ENCODE measurements around the gene MAN1C1. TPM values are rescaled to one million over a fixed set of nuclear protein-coding genes. Genes with fewer than 3 reads are reported as not detected.

The MAN1C1 gene
- total RNA-seq, 2 donors from 2014 or later: 4.4 to 10.9 TPM

GRCh38 chr1:25829046-25829445, 212.5 kb downstream of the MAN1C1 start:
- TF ChIP-seq CTCF (IDR thresholded peaks at IDR 0.05) (no peak), POLR2A (IDR thresholded peaks at IDR 0.05) (no peak)
- Histone ChIP-seq H3K4me1 (peaks cover 28% of the 10 kb centered on the region), H3K36me3 (replicated peaks in 1 of 2; ENCODE audit: insufficient read depth in 1 of 2, low read depth in 2 of 2) (peaks cover 0 to 2% of the 10 kb centered on the region in 2 donors), H3K4me3 (no peak overlapping the region), H3K9me3 (no peaks in the 10 kb centered on the region), H3K27ac (peak overlapping the region in 1 of 4 donors; percentile 3), H3K27me3 (no peaks in the 10 kb centered on the region)
- ATAC-seq: peak; percentile 30
- no peak for DNase-seq
- WGBS, 2 donors: 18 to 40% methylated on average over 1 of the region's 1 CpG
- intact Hi-C loops (cut with DNase I): no loop called here

- intact Hi-C loops (cut with DNase I): loop anchor here (10.0 kb wide), 1 partner anchor 173 kb away; no protein-coding TSS in a partner anchor
- no peaks in the 10 kb centered on the region for H3K27me3 ChIP-seq
- H3K27ac ChIP-seq: no peak overlapping the region
- 28 to 34% methylated on average over 5 of the region's 5 CpGs for WGBS, 2 donors
- peaks cover 28% of the 10 kb centered on the region for H3K4me1 ChIP-seq
- no peaks in the 10 kb centered on the region for H3K9me3 ChIP-seq
- H3K4me3 ChIP-seq: no peak overlapping the region
- peaks cover 0 to under 1% of the 10 kb centered on the region in 2 donors for H3K36me3 ChIP-seq (replicated peaks in 1 of 2; ENCODE audit: insufficient read depth in 1 of 2, low read depth in 2 of 2)
- no peak for ATAC-seq
- no peak for DNase-seq
- TF ChIP-seq POLR2A (IDR thresholded peaks at IDR 0.05): no peak
- TF ChIP-seq CTCF (IDR thresholded peaks at IDR 0.05): no peak
Measured at GRCh38 chr1:25831569-25832196, 215.1 kb downstream of the MAN1C1 start.

GRCh38 chr1:25832336-25833037, 215.9 kb downstream of the MAN1C1 start:
- peaks cover 35% of the 10 kb centered on the region for H3K4me1 ChIP-seq
- no peaks in the 10 kb centered on the region for H3K9me3 ChIP-seq
- no peak overlapping the region for H3K4me3 ChIP-seq
- peak overlapping the region in 2 of 4 donors; percentile 3 to 8 for H3K27ac ChIP-seq
- DNase-seq: no peak
- H3K27me3 ChIP-seq: no peaks in the 10 kb centered on the region
- 39 to 43% methylated on average over 6 of the region's 6 CpGs for WGBS, 2 donors
- intact Hi-C loops (cut with DNase I): loop anchor here (10.0 kb wide), 1 partner anchor 172 kb away; no protein-coding TSS in a partner anchor
- no peaks in the 10 kb centered on the region for H3K36me3 ChIP-seq (replicated peaks in 1 of 2; ENCODE audit: insufficient read depth in 1 of 2, low read depth in 2 of 2)
- TF ChIP-seq POLR2A (IDR thresholded peaks at IDR 0.05): no peak
- TF ChIP-seq CTCF (IDR thresholded peaks at IDR 0.05): no peak
- no peak for ATAC-seq

- Histone ChIP-seq H3K9me3 (no peaks in the 10 kb centered on the region), H3K4me1 (peaks cover 37% of the 10 kb centered on the region), H3K27me3 (no peaks in the 10 kb centered on the region), H3K36me3 (replicated peaks in 1 of 2; ENCODE audit: insufficient read depth in 1 of 2, low read depth in 2 of 2) (no peaks in the 10 kb centered on the region), H3K4me3 (no peak overlapping the region), H3K27ac (no peak overlapping the region)
- DNase-seq: no peak
- no peak for ATAC-seq
- TF ChIP-seq POLR2A (IDR thresholded peaks at IDR 0.05): no peak
- no peak for TF ChIP-seq CTCF (IDR thresholded peaks at IDR 0.05)
- intact Hi-C loops (cut with DNase I): loop anchor here (10.0 kb wide), 1 partner anchor 172 kb away; no protein-coding TSS in a partner anchor
- WGBS, 2 donors: 90 to 97% methylated on average over 5 of the region's 5 CpGs
Measured at GRCh38 chr1:25833158-25833557, 216.6 kb downstream of the MAN1C1 start.

Other genes with a start within 250 kb of the MAN1C1 start
- under 1 TPM in 1 of 2 donors, not detected in 1; 0.26 TPM for gene RHCE, start 196.0 kb upstream of the MAN1C1 start, total RNA-seq
- 10 to 100 TPM; 21.3 to 23.4 TPM for gene MACO1, start 185.9 kb upstream of the MAN1C1 start, total RNA-seq
- gene LDLRAP1, start 73.2 kb upstream of the MAN1C1 start, total RNA-seq: 10 to 100 TPM; 20.8 to 23.7 TPM
- 10 to 100 TPM; 22.8 to 27.4 TPM for gene SELENON, start 183.4 kb downstream of the MAN1C1 start, total RNA-seq
- 10 to 100 TPM; 39.7 to 56.4 TPM for gene MTFR1L, start 203.2 kb downstream of the MAN1C1 start, total RNA-seq
- not detected for gene AUNIP, start 242.7 kb downstream of the MAN1C1 start, total RNA-seq

All from body of pancreas (tissue), 4 donors.